Fibroblast of mammary gland (primary cell): ENCODE data around the gene CDC42BPB.

Experiments
- DNase-seq: peaks from one replicate; pipeline ENCODE4 v3.0.0-alpha.2; 2010; ENCODE audit warnings: low read depth
- H3K4me3 ChIP-seq: 2 replicates; pipeline ENCODE4 v1.5.1; 2011; ENCODE audit warnings: low read depth, mild to moderate bottlenecking, low read length, moderate library complexity; ENCODE audit not compliant: control insufficient read depth
- TF ChIP-seq, protein P1 (sequence below): conservative IDR thresholded peaks from 2 replicates; pipeline ENCODE4 v1.5.1; 2011; ENCODE audit warnings: low read depth, low read length, inconsistent platforms; ENCODE audit not compliant: control insufficient read depth, insufficient read depth

Gene CDC42BPB

DNA sequence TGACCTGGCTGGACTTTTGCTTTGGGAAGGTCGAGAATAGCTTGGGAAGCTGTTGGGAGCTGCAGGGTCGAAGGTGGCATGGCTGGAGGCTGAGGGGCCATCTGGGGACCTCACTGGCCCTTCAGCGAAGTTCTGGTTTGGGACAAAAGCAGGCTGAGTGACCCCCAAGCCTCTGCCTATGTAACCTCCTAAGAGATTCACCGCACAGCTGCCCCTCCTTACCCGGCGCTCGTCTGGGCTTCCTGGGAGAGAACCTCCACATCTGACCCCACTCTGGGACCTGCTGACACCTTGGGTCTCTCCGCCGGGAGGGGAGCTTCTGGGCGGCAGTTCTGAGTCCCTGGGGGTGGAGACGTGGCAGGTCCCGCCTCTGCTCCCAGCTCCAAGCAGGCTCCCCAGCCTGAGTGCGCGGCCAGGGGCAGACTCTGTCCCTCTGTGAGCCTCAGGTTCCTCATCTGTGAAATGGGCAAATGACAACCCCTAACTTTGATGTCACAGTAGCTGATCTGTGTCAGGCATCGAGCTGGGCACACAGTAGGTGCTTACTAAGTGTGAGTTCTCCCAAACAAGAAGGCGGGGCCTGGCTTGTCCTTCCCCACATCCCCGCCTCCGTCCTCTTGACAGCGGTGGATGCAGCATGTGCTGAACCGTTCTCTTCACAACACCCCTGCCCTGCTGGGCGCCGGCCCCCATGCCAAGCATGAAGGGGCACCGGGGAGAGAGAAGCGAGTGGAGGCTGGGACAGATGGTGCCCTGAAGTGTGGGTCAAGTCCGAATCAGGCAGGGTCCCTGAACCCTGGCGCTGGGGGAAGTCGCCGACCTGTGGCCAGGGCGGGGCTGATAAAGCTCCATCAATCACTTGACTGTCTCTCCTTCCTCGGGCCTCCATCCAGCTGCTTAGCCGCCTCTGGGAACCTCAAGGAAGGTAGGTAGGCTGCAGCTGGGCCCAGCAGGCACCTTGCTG is 40.9 kb upstream of the CDC42BPB start:
- no peak overlapping the region for H3K4me3 ChIP-seq
- TF ChIP-seq, protein P1, sequence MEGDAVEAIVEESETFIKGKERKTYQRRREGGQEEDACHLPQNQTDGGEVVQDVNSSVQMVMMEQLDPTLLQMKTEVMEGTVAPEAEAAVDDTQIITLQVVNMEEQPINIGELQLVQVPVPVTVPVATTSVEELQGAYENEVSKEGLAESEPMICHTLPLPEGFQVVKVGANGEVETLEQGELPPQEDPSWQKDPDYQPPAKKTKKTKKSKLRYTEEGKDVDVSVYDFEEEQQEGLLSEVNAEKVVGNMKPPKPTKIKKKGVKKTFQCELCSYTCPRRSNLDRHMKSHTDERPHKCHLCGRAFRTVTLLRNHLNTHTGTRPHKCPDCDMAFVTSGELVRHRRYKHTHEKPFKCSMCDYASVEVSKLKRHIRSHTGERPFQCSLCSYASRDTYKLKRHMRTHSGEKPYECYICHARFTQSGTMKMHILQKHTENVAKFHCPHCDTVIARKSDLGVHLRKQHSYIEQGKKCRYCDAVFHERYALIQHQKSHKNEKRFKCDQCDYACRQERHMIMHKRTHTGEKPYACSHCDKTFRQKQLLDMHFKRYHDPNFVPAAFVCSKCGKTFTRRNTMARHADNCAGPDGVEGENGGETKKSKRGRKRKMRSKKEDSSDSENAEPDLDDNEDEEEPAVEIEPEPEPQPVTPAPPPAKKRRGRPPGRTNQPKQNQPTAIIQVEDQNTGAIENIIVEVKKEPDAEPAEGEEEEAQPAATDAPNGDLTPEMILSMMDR, result no peak
- DNase-seq, result no peak

DNA sequence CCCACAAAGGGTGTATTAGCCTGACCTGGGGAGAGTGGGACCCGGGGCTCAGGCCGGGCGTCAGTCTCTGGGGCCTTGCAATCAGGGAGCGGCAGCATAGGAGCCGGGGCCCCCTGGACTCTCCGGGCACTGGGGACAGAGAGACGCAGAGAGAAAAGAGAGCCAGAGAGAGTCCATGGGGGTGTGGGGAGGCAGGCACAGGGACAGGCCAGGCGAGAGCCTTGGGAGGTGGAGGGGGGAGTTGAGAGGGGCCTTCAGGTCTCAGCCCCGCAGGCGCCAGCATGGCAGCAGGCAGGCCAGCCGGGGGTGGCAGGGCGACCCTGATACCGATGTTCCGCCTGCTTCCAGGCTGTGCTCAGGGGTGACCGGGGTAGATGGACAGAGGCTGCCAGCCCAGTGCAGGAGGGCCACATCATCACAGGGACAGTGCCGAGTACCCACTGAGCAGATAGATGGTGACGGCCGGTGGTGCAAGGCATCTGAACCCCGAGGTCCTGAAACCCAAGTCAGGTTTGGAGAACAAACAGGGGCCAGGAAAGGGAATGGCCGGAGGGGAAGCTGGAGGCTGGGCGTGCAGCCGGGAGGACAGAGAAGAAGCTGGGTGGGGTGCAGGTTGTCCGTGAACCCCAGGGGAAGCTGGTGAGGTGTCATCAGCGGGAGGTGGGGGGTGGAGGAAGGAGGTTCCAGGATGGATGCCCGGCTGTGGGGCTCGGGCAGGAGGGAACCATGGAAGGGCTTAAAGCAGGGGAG is 40.1 kb upstream of the CDC42BPB start:
- DNase-seq, result no peak
- no peak overlapping the region for H3K4me3 ChIP-seq
- TF ChIP-seq, protein P1, result no peak

DNA sequence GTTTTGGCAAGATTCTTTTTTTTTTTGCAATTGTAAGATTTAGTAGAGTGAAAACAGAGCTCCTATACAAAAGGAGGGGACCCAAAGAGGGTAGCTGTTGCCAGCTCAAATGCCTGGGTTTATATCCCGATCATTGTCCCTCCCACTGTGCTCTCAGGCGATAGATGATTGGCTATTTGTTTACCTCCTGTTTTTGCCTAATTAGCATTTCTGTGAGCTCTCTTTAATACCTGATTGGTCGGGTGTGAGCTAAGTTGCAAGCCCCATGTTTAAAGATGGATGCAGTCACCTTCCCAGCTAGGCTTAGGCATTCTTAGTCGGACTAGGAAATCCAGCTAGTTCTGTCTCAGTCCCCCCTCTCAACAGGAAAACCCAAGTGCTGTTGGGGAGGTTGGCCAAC is 39.0 kb upstream of the CDC42BPB start:
- TF ChIP-seq, protein P1, result no peak
- no peak for DNase-seq
- no peak overlapping the region for H3K4me3 ChIP-seq

DNA sequence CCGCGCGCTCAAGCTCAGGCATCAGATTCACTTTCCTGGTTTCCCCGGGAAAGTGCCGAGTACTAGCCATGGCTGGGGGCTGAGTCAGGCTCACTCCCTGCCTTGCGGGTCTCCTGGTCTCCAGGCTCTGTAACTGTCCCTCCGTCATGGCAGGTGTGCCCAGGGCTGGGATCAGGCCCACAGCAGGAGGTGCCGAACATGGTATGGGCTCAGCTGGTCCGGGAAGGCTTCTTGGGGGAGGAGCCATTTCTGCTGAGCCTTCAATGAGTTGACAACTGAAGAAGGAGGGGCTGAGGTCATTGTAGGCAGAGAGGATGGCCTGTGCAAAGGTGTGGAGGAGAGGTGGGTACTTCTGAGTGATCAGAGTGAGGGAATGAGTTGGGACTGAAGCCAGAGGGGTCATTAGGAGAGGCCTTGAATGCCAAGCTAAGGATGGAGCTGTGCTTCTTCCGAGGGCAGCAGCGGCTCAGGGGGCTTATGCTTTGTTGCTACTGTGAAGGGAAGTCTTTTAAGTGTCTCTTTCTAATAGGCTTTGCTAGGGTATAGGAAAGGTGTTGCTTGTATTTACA is 37.9 kb upstream of the CDC42BPB start:
- H3K4me3 ChIP-seq, result no peak overlapping the region
- TF ChIP-seq, protein P1, result no peak
- DNase-seq, result no peak

DNA sequence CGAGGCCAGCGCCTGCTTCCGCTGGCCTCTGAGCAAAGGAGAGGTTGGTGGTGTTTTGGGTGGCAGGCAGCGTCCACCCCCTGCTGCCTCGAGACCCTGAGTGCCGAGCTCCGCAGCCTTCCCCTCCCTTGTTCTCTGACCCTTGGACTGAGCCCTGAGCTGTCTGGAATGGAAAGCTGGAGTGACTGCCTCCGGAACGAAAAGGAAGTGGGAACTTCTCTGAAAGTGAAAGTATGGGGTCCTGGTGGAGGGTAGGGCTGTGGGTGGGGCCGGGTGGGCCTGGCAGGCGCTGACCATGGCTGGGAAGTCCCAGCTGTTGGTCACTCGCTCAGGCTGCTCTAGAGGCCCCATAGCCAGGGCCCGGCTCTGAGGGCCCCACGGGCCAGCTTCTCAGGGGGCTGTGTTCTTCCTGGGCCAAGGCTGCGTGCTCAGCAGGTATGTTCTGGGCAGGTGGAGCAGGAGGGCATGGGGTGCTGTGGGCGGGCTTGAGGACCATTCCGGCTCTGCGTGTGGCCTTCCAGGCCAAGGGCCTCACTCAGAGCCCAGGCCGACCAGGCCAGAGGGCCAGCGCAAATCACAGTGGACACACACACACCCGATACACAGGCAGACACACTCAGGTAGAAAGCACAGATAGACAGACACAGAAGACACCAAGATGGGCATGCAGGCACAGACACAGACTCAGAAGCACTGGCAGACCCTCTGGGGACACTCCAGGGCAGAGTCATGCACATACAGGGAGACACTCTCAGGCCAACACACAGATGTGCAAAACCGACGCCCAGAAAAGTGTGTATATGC is 37.3 kb upstream of the CDC42BPB start, which contains the start of gene EXOC3L4:
EXOC3L4 (plus strand) TSS at position 320 of the 804 bp plus-strand sequence. CDS start 5,495 bp downstream, outside the sequence.
- no peak within 1 kb of the TSS for H3K4me3 ChIP-seq
- TF ChIP-seq, protein P1, result no peak
- DNase-seq, result no peak
